Fibroblast of gingiva (primary cell): ENCODE results near the gene DOK5.

Experiments used
- DNase-seq: peaks from one replicate; pipeline ENCODE4 v3.0.0-alpha.2; 2011; ENCODE audit warnings: low read depth

Gene DOK5

DNA sequence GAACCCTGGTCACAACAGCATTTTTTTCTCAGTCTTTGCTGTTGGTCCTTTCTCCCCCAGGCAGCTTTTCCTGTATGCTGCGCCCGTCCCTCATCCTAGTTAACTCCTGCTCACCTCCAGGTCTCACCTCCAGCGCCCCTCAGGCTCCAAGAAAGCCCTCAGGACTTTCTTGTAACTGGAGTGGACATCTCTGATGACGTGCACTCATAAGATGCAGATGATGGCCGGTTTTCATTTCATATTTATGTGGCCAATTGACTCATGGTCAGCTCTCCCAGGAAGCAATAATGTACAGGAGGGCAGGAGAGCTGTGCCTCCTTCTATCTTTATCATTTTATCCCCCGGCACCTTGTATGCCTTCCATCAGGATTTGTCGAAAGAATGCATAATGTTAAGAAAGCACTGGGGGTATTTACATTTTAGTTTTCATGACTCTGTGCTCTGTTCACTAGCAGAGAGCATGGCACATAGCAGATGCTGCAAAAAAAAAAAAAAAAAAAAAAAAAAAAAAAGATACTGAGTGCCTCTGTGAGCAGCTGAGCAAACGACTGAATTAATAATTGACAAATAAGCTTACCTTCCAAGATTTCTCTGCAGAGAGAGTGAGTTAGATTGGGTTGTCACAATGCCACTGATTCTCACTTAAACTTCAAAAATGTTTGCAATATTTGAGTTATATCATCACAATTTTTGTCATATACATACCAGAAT is 170.2 kb downstream of the DOK5 start:
- no peak for DNase-seq

DNA sequence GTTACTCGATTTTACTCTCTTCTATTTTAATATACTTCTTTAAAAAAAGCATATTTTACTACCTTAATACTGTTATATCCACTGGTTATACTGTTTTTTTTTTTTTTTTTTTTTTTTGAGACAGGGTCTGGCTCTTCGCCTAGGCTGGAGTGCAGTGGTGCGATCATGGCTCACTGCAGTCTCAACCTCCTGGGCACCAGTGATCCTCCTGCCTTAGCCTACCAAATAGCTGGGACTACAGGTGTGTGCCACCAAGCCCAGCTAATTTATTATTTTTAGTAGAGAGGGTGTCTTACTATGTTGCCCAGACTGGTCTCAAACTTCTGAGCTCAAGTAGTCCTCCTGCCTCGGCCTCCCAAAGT is 170.7 kb downstream of the DOK5 start:
- no peak for DNase-seq

- DNase-seq = no peak
Measured at GRCh38 chr20:54648421-54649142, 173.2 kb downstream of the DOK5 start.

- DNase-seq = peak; percentile 56
Measured at GRCh38 chr20:54649511-54649962, 174.1 kb downstream of the DOK5 start.

DNA sequence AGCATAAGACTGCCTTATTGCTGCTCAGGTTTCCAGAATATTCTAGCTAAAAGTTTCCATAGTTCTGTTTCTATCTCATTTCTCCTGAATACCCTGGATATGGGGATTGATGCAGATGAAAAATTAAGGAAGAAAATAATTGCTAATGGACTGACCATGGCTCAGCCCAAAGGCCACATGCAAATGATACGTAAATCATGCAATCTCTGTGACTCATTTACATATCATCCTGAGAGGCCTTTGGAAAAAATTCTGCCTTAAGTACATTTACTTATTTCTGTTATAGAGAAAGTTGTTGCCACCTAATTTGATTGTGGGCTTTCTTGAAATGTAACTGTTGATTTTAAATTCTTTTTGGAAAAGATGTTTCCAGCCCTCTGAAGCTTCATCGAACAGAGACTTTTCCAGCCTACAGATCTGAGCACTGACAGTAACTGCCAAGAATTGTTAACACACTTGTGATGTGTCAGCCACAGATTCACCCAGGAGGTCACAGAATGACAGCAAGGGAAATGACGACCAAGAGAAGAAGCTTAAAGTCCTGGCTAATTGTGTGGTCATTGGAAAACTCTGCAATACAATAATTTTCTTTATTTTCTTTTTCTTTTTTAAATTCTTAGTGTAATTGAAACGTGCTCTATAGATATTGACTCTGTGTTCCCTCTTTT is 174.8 kb downstream of the DOK5 start:
- DNase-seq = no peak

GRCh38 chr20:54651252-54651651 is 175.9 kb downstream of the DOK5 start:
- no peak for DNase-seq

- DNase-seq = no peak
Measured at GRCh38 chr20:54654450-54654849, 179.1 kb downstream of the DOK5 start.

DNA sequence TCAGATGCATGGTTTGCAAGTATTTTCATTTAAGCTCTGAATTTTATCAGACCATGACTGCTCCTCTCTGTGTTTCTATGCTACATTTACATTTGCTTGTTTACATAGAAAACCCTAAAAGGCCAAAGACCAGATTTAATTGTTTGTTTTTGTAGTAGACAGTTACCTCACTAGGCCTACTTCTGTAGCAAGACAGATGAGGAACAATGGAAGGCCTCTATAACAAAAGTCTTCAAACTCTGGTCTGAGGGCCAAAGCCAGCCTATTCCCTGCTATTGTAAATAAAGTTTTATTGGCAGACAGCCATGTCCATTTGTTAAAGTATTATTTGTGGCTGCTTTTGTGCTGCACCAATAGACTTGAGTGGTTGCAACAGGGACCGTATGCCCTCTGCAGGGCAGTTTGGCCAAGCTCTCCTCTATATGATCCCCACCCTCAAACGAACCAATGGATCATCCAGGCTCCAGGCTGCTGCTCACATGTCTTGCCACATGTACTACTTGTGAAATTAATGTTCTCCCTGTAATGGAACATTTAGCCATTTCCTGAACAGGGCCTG is 182.0 kb downstream of the DOK5 start:
- DNase-seq = peak; percentile 12

- DNase-seq = no peak
Measured at GRCh38 chr20:54658525-54658924, 183.1 kb downstream of the DOK5 start.

- no peak for DNase-seq
Measured at GRCh38 chr20:54661265-54661664, 185.9 kb downstream of the DOK5 start.

GRCh38 chr20:54661880-54662465 is 186.6 kb downstream of the DOK5 start:
- DNase-seq = no peak

GRCh38 chr20:54665812-54666211 is 190.4 kb downstream of the DOK5 start:
- no peak for DNase-seq

DNA sequence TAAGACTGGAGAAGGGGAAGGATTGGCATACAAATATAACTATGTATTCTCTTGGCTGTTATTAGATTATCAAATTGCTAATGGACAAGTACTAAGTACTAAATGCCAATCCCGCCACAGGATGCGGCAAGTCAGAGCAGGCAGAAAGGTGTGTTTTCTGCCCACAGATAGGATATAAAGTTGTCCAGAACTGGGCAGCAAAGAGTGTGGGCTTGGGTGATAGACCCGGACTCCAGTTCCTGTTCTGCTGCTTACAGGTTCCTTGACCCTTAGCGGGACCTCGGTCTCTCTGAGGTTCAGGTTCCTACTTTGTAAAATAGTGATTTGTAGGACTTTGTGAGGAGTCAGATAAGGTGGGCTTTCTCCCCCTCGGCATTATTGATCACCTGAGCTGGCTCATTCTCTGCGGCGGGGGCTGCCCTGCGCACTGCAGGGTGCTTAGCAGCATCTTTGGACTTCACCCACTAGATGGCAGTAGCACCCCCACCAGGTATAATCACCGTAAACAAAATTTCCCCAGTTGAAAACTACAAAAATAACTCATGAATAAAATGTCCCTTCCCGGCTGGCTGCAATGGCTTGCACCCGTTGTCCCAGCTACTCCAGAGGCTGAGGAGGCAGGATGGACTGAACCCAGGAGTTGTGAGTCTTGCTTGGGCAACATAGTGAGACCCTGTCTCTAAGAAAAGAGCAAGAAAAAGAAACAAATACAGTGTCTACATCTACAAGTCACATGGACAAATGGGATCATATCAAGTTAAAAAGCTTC is 193.1 kb downstream of the DOK5 start:
- no peak for DNase-seq

GRCh38 chr20:54669040-54669363 is 193.6 kb downstream of the DOK5 start:
- DNase-seq = no peak

DNA sequence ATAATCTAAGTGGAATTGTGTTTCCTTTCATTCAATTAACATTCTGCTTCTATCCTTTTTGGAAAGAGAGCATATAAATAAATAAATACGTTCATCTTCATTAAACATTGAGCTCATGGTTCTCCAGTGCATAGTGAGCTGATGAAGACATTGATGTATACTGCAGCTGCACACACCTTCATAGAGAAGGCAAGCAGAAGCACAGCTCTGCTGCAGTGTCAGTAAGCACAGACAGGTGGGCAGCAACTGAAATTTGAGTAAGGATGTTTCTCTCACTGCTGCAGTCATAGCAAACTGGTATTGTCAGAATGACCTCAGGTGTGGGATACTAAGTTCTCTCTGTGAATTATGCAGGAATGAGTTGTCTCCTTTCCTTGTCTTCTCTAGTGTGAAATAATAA is 202.9 kb downstream of the DOK5 start:
- no peak for DNase-seq

DNA sequence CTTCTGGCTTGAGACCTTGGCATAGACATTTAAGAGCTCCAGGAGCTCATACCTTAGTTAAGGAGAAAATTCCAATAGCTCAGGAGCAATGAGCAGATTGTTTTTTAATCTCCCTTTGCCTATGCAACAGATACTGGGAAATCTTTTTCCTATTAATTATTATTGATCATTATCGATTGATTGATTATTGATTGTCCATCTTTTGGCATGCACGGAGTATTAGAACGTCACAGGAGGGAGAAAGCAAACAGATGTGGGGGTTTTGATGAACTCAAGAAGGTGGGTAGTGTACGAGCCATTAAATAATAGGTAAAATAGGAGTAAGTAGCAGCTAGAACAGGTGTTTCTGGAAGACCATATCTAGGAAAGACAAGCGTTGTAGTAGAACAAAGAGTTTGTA is 205.0 kb downstream of the DOK5 start:
- DNase-seq = no peak

GRCh38 chr20:54680872-54681619 is 205.7 kb downstream of the DOK5 start:
- peak; percentile 14 for DNase-seq

- DNase-seq = no peak
Measured at GRCh38 chr20:54681869-54682268, 206.5 kb downstream of the DOK5 start.

GRCh38 chr20:54688476-54688875 is 213.1 kb downstream of the DOK5 start:
- no peak for DNase-seq

GRCh38 chr20:54690323-54690722 is 214.9 kb downstream of the DOK5 start:
- DNase-seq = no peak

DNA sequence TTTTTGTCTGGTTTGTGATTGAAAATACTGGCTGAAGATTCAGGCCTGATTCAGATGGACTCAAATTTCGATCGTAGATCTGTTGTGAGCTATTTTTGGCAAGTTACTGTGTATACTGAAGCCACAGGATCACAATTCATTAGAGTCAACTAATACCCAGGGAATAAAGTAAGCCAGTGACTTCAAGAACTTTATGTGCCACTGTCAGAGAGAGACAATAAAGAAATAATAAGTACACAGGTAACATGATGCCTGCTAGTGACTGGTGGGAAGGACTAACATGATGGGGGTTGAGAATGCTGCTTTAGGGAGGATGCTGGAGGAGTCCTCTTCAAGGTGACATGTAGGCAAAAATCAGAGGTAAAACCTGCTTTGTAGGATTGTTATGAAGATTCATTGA is 215.9 kb downstream of the DOK5 start:
- no peak for DNase-seq
